Measurements from ENCODE around the gene FHOD3. TPM values are rescaled to one million over a fixed set of nuclear protein-coding genes. Genes with fewer than 3 reads are reported as not detected.
"Not testable (repeated sequence)": the region's sequence is repeated elsewhere in the genome, so short reads cannot be mapped to it uniquely, and the experiment has no call there.

The FHOD3 gene
- polyA plus RNA-seq, 1 donor: 42.4 TPM

DNA sequence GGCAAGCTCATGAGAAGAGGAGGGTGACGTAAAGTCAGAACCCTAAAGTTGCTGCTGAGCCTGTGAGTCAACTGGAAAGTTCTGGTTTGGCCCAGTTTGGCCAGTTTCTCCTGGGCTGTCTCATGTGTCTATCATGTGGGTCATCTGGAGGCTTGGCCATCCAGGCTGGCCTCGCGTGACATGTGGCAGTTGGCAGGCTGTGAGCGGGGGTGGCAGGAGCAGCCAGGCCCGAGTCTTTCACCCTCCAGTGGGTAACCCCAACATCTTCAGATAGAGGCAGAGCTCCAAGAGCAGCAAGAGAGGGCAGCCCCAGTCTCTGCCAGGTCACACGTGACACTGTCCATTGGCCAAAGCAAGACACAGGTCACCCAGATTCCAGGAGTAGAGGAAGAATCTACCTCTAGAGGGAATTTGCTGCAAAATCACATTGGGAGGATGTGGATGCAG lies 51.5 kb downstream of the FHOD3 start:
- no peak for DNase-seq

- DNase-seq: no peak
Measured at GRCh38 chr18:36349552-36349951, 52.0 kb downstream of the FHOD3 start.

GRCh38 chr18:36350251-36350651 lies 52.7 kb downstream of the FHOD3 start:
- peak; percentile 69 for DNase-seq

DNA sequence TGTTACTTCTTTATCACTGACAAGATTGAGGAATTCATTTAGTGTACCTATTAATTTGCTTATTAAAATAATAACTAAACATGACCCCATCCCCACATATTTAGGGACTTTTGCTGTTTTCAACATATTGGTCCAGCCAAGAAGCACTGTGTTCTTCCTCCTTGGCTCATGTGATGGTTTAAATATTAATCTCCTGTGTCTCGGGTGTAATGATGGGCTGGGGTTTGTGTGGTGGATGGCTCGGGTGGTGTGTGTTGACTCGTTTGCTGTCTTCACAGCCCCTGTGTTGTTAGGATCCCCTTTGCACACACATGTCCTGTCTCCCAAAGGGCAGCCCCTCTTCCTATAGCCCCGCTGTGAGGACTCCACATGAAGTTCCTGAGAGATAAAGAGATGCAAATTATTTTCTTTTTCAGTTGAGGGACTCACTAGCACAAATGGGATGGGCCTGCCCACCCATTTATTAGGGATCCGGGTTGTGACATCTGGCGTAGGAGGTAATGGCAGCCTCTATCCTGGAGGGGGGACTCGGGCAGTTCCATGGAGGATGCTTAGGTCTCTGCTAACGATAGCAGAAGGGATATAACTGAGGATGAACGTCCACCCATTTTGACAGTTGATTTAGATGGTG lies 53.4 kb downstream of the FHOD3 start:
- DNase-seq: no peak

DNA sequence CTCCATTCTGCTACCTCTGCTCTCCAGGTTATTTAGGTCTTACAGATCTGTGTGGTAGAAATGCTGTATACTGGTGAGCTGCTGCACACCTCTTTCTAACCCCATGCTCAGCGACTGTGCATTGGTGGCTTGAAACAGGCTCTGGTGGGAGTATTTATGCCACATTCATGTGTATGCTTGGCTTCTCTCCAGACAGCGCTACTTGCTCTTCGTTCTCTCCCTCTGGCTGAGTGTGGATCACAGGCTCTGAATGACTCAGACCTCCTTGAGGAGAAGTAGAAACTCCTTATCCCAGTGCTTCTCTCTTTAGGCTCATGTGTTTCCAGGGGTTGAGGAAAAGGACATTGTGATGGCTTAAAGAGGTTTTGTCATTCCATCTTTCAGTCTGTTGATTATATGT lies 54.9 kb downstream of the FHOD3 start:
- DNase-seq: peak; percentile 51

DNA sequence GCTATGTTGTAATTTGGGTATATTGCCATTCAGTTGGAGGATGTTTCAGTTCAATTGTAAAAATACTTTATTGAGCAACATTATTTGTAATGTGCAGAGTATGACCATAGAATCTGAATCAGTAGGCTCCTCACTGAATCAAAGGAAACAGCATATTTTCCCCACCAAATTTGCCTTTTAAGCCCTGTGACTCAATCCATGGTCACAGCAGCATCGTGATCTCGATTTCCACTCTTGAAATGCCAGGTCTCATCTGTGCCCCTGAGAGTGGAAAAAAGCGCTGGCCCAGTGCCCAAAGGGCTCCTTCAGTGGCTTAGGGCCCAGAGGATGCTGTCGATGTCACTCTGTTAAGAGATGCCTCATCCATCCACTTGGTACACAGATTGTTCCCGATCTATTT lies 57.5 kb downstream of the FHOD3 start:
- no peak for DNase-seq

DNA sequence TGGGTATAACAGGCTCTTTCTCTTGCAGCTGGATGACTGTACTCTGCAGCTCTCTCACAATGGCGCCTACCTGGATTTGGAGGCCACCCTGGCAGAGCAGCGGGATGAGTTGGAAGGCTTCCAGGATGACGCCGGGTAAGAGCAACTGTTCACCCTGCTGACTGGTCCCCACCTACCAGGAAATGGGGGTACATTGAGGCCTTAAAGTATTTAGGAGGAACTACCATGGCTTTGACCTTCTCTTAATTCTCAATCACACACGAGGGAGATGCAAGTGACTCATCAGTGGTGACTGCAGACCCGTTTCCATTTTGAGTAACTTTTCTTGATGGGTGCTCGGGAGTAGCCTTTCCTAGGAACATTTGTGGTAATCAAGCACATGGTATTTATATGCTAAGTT lies 58.0 kb downstream of the FHOD3 start:
- no peak for DNase-seq

- DNase-seq: not testable (repeated sequence)
Measured at GRCh38 chr18:36356741-36357140, 59.2 kb downstream of the FHOD3 start.

- no peak for DNase-seq
Measured at GRCh38 chr18:36358141-36358540, 60.6 kb downstream of the FHOD3 start.

GRCh38 chr18:36360256-36360909 lies 62.9 kb downstream of the FHOD3 start:
- no peak for DNase-seq

DNA sequence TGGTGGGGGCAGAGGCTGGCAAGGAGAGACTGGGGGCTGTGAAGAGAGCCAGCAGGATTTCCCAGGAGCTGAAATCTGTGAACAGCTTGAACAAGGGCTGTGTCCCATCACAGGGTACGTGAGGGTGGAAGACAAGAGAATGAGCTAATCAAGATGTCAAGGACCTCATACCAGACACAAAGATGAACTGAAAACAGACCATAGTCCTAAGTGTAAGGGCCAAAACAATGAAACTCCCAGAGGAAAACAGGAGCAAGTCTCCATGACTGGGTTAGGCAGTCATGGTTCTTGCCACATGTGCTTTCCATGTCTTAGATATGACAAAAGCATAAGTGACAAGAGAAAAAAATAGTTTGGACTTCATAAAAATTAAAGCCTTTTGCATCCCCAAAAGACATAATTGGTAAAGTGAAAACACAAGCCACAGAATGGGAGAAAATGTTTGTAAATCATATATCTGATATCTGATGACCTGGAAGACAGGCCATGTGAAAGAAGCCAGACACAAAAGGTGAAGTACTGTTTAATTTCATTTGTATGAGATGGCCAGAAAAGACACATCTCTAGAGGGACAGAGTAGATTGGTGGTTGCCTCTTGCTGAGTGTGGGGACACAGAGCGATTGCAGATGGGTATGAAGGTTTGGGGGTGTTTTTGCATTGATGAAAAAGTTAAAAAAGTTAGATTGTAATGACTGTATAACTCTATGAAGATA lies 67.6 kb downstream of the FHOD3 start:
- DNase-seq: no peak

- no peak for DNase-seq
Measured at GRCh38 chr18:36365836-36366775, 68.6 kb downstream of the FHOD3 start.

GRCh38 chr18:36366994-36367839 lies 69.7 kb downstream of the FHOD3 start:
- no peak for DNase-seq

DNA sequence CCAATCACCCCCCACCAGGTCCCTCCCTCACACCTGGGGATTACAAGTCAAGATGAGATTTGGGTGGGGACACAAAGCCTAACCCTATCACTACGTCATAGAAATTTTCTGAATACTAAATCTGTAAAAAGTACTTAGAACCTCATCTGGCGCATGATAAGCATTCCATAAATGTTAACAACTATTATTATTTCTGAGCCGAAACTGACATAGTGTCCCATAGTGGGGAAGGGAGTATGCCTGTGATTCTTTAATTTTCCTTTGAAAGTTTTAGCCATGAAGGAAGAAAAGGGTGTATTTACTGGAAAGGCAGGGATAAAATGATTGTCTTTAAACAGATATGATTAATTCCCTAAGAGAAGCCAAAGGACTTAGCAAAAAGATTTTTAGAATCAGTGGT lies 71.4 kb downstream of the FHOD3 start:
- no peak for DNase-seq

GRCh38 chr18:36372903-36373311 lies 75.4 kb downstream of the FHOD3 start:
- no peak for DNase-seq

DNA sequence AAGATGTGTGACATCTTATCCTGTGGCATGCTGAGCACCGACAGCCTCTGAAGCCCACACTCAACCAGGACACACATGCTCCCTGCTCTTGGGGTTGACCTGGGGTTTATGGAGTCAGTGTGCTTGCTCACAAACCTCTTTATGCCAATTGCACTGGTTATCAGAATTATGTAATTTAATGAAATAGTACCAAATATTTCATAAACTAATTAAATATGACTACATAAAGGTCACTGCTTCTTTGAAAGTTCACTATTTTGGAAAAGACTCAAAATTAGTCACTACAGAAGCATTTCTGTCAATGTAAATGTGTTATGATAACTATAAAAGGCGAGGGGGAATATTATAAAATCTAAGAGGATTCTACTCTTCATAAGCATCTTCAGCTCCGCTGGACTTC lies 76.7 kb downstream of the FHOD3 start:
- DNase-seq: no peak

- no peak for DNase-seq
Measured at GRCh38 chr18:36375118-36375517, 77.6 kb downstream of the FHOD3 start.

DNA sequence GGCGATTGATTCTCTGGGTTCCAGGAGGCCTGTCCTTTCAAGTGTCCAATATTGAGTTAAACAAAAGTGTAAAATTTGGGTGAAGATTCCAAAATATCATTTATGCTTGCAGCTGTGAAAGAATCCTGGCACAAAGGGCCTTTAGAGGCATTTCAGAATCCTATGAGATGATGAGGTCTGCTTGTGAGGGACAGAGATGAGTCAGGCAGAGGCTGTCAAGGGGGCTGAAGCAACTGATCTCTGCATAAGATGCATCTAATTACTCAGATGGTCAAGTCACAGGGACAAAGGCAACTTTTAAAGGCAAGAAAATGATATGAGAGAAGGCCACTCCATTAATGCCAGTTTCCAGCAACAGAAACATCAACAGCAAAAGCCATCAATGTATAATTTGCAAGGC lies 78.8 kb downstream of the FHOD3 start:
- no peak for DNase-seq

- no peak for DNase-seq
Measured at GRCh38 chr18:36377626-36378025, 80.1 kb downstream of the FHOD3 start.

GRCh38 chr18:36378205-36378604 lies 80.7 kb downstream of the FHOD3 start:
- no peak for DNase-seq

- DNase-seq: no peak
Measured at GRCh38 chr18:36379435-36379984, 82.0 kb downstream of the FHOD3 start.
